WTC11 (cell line): ENCODE results near the gene SLC25A45. TPM values are rescaled to one million over a fixed set of nuclear protein-coding genes. Genes with fewer than 3 reads are reported as not detected.

ENCODE experiments used
- ATAC-seq: fragments of 200-7000 bp; cut with Tn5 transposase; 2 replicates; pipeline ENCODE4 v1.10.0; 2021; ENCODE audit warnings: mild to moderate bottlenecking, moderate library complexity
- CTCF ChIA-PET: fragments of 300-600 bp; sonication (Branson Sonifier 250); formaldehyde crosslinking; loops from one replicate; lab custom pipeline; 2021; ENCODE audit warnings: antibody characterized with exemption; lab: Charles Lee
- POLR2A ChIA-PET: fragments of 350-600 bp; sonication (Branson Sonifier 250); formaldehyde crosslinking; loops from one replicate; lab custom pipeline; 2021; ENCODE audit warnings: antibody characterized with exemption; lab: Charles Lee
- DNase-seq: peaks from one replicate; pipeline ENCODE4 v3.0.0; 2021; ENCODE audit warnings: low spot score
- H3K27ac Mint-ChIP-seq: 2 replicates; pipeline ENCODE4 v1.8.0; 2021; ENCODE audit warnings: mixed read lengths
- H3K27me3 Mint-ChIP-seq: 2 replicates; pipeline ENCODE4 v1.8.0; 2021; ENCODE audit warnings: low read depth, mild to moderate bottlenecking, moderate library complexity, mixed read lengths
- H3K36me3 Mint-ChIP-seq: 2 replicates; pipeline ENCODE4 v1.8.0; 2021; ENCODE audit warnings: mixed read lengths
- H3K4me1 Mint-ChIP-seq: 2 replicates; pipeline ENCODE4 v1.8.0; 2022; ENCODE audit warnings: mixed read lengths
- H3K4me3 Mint-ChIP-seq: 2 replicates; pipeline ENCODE4 v1.8.0; 2021; ENCODE audit warnings: mild to moderate bottlenecking, moderate library complexity, mixed read lengths
- H3K9me3 Mint-ChIP-seq: 2 replicates; pipeline ENCODE4 v1.8.0; 2021; ENCODE audit warnings: mixed read lengths
- ATF1 ChIP-seq: sonication (generic); formaldehyde crosslinking; IDR thresholded peaks from 2 replicates; pipeline ENCODE4 v1.8.1; 2023; ENCODE audit warnings: mild to moderate bottlenecking, moderate library complexity, missing genetic modification reagents
- ATF6 ChIP-seq: sonication (generic); formaldehyde crosslinking; IDR thresholded peaks from 2 replicates; pipeline ENCODE4 v1.8.1; 2023; ENCODE audit warnings: mild to moderate bottlenecking, missing genetic modification reagents
- CREM ChIP-seq: sonication (generic); formaldehyde crosslinking; IDR thresholded peaks from 2 replicates; pipeline ENCODE4 v1.8.1; 2022; ENCODE audit warnings: mild to moderate bottlenecking, missing genetic modification reagents, moderate library complexity
- JUN ChIP-seq: sonication (generic); formaldehyde crosslinking; IDR thresholded peaks from 2 replicates; pipeline ENCODE4 v1.8.0; 2023; ENCODE audit warnings: mild to moderate bottlenecking, missing genetic modification reagents
- NR1H2 ChIP-seq: sonication (generic); formaldehyde crosslinking; IDR thresholded peaks from 2 replicates; pipeline ENCODE4 v1.9.0; 2021; ENCODE audit warnings: mild to moderate bottlenecking, moderate library complexity, missing genetic modification reagents
- NR2C2 ChIP-seq: sonication (generic); formaldehyde crosslinking; IDR thresholded peaks from 2 replicates; pipeline ENCODE4 v1.8.0; 2022; ENCODE audit warnings: mild to moderate bottlenecking, missing genetic modification reagents
- NR3C1 ChIP-seq: sonication (generic); formaldehyde crosslinking; conservative IDR thresholded peaks from 2 replicates; pipeline ENCODE4 v1.8.1; 2023; ENCODE audit warnings: low read depth, mild to moderate bottlenecking, missing genetic modification reagents
- RELA ChIP-seq: sonication (generic); formaldehyde crosslinking; IDR thresholded peaks from 2 replicates; pipeline ENCODE4 v1.8.1; 2022; ENCODE audit warnings: missing genetic modification reagents, mild to moderate bottlenecking, borderline replicate concordance
- SP1 ChIP-seq: sonication (generic); formaldehyde crosslinking; conservative IDR thresholded peaks from 2 replicates; pipeline ENCODE4 v1.8.1; 2022; ENCODE audit warnings: missing genetic modification reagents
- TCF7 ChIP-seq: sonication (generic); formaldehyde crosslinking; IDR thresholded peaks from 2 replicates; pipeline ENCODE4 v1.8.0; 2022; ENCODE audit warnings: mild to moderate bottlenecking, low read depth, missing genetic modification reagents, moderate library complexity
- ZNF219 ChIP-seq: sonication (generic); formaldehyde crosslinking; IDR thresholded peaks from 2 replicates; pipeline ENCODE4 v1.8.0; 2023; ENCODE audit warnings: missing genetic modification reagents, mild to moderate bottlenecking, borderline replicate concordance
- ZNF232 ChIP-seq: sonication (generic); formaldehyde crosslinking; IDR thresholded peaks from 2 replicates; pipeline ENCODE4 v1.8.0; 2022; ENCODE audit warnings: mild to moderate bottlenecking, missing genetic modification reagents
- ZNF416 ChIP-seq: fragments of 250-450 bp; sonication (Bioruptor Pico); IDR thresholded peaks from 2 replicates; pipeline ENCODE4 v1.9.0; 2021; ENCODE audit warnings: mild to moderate bottlenecking, inconsistent platforms
- total RNA-seq: library from RNA; stranded (reverse); gene quantifications from 3 replicates; pipeline ENCODE4 v1.2.3, GENCODE V29; 2021
- TF ChIP-seq, protein P1 (sequence below): sonication (generic); formaldehyde crosslinking; conservative IDR thresholded peaks from 2 replicates; pipeline ENCODE4 v1.8.1; 2023; ENCODE audit warnings: mild to moderate bottlenecking, low read depth, missing genetic modification reagents, moderate library complexity
- TF ChIP-seq, protein P2 (sequence below): sonication (generic); formaldehyde crosslinking; IDR thresholded peaks from 2 replicates; pipeline ENCODE4 v1.8.1; 2022; ENCODE audit warnings: mild to moderate bottlenecking, moderate library complexity, missing genetic modification reagents
- TF ChIP-seq, protein P3 (sequence below): sonication (generic); formaldehyde crosslinking; IDR thresholded peaks from 2 replicates; pipeline ENCODE4 v1.8.0; 2022; ENCODE audit warnings: mild to moderate bottlenecking, missing genetic modification reagents
- TF ChIP-seq, protein P4 (sequence below): sonication (generic); formaldehyde crosslinking; IDR thresholded peaks from 2 replicates; pipeline ENCODE4 v1.8.0; 2022; ENCODE audit warnings: mild to moderate bottlenecking, missing genetic modification reagents

Gene SLC25A45
- total RNA-seq, 1 experiment from 2014 or later = 1.7 TPM

GRCh38 chr11:65410936-65411680, 28.7 kb upstream of the SLC25A45 start:
- ATAC-seq = no peak
- DNase-seq = peak; percentile 10
- Mint-ChIP-seq H3K27me3 (no peaks in the 10 kb centered on the region), H3K9me3 (no peaks in the 10 kb centered on the region), H3K4me3 (no peak overlapping the region), H3K27ac (no peak overlapping the region), H3K36me3 (peaks cover 15% of the 10 kb centered on the region), H3K4me1 (peaks cover 7% of the 10 kb centered on the region)
- POLR2A ChIA-PET = interaction anchor here (0.6 kb wide), 1 partner anchor 84 kb away, joined by 3 read pairs; no protein-coding TSS in a partner anchor
- CTCF ChIA-PET = interaction anchor here (0.5 to 1.0 kb wide), 3 partner anchors 29 to 97 kb away, joined by 3 to 4 read pairs (median 3); no protein-coding TSS in a partner anchor
- TF ChIP-seq JUN (CRISPR knock-in tag) (no peak), NR1H2 (CRISPR knock-in tag) (no peak), ZNF219 (CRISPR knock-in tag) (no peak), NR3C1 (CRISPR knock-in tag) (no peak), ZNF232 (CRISPR knock-in tag) (no peak), ATF1 (CRISPR knock-in tag) (no peak), ZNF416 (CRISPR knock-in tag) (no peak), SP1 (CRISPR knock-in tag) (no peak), TCF7 (CRISPR knock-in tag) (no peak), ATF6 (CRISPR knock-in tag) (no peak), CREM (CRISPR knock-in tag) (no peak)
- TF ChIP-seq, protein P1, sequence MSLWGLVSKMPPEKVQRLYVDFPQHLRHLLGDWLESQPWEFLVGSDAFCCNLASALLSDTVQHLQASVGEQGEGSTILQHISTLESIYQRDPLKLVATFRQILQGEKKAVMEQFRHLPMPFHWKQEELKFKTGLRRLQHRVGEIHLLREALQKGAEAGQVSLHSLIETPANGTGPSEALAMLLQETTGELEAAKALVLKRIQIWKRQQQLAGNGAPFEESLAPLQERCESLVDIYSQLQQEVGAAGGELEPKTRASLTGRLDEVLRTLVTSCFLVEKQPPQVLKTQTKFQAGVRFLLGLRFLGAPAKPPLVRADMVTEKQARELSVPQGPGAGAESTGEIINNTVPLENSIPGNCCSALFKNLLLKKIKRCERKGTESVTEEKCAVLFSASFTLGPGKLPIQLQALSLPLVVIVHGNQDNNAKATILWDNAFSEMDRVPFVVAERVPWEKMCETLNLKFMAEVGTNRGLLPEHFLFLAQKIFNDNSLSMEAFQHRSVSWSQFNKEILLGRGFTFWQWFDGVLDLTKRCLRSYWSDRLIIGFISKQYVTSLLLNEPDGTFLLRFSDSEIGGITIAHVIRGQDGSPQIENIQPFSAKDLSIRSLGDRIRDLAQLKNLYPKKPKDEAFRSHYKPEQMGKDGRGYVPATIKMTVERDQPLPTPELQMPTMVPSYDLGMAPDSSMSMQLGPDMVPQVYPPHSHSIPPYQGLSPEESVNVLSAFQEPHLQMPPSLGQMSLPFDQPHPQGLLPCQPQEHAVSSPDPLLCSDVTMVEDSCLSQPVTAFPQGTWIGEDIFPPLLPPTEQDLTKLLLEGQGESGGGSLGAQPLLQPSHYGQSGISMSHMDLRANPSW (CRISPR knock-in tag) = no peak
- TF ChIP-seq, protein P2, sequence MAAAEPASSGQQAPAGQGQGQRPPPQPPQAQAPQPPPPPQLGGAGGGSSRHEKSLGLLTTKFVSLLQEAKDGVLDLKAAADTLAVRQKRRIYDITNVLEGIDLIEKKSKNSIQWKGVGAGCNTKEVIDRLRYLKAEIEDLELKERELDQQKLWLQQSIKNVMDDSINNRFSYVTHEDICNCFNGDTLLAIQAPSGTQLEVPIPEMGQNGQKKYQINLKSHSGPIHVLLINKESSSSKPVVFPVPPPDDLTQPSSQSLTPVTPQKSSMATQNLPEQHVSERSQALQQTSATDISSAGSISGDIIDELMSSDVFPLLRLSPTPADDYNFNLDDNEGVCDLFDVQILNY (CRISPR knock-in tag) = no peak
- TF ChIP-seq, protein P3, sequence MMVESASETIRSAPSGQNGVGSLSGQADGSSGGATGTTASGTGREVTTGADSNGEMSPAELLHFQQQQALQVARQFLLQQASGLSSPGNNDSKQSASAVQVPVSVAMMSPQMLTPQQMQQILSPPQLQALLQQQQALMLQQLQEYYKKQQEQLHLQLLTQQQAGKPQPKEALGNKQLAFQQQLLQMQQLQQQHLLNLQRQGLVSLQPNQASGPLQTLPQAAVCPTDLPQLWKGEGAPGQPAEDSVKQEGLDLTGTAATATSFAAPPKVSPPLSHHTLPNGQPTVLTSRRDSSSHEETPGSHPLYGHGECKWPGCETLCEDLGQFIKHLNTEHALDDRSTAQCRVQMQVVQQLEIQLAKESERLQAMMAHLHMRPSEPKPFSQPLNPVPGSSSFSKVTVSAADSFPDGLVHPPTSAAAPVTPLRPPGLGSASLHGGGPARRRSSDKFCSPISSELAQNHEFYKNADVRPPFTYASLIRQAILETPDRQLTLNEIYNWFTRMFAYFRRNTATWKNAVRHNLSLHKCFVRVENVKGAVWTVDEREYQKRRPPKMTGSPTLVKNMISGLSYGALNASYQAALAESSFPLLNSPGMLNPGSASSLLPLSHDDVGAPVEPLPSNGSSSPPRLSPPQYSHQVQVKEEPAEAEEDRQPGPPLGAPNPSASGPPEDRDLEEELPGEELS (CRISPR knock-in tag) = no peak
- TF ChIP-seq, all 79 proteins: peak for 0

GRCh38 chr11:65404638-65405339, 22.3 kb upstream of the SLC25A45 start:
- H3K4me3 Mint-ChIP-seq = no peak overlapping the region
- ChIA-PET CTCF (interaction anchor here (0.6 to 2.6 kb wide), 4 partner anchors 12 to 165 kb away, joined by 3 to 7 read pairs (median 4); partner anchors contain the start of gene ZNRD2), POLR2A (no interaction called here)
- no peak overlapping the region for H3K27ac Mint-ChIP-seq
- peaks cover 10% of the 10 kb centered on the region for H3K4me1 Mint-ChIP-seq
- peaks cover 14% of the 10 kb centered on the region for H3K36me3 Mint-ChIP-seq
- TF ChIP-seq NR2C2 (no peak), RELA (CRISPR knock-in tag) (no peak), ZNF416 (CRISPR knock-in tag) (no peak)
- TF ChIP-seq, protein P4, sequence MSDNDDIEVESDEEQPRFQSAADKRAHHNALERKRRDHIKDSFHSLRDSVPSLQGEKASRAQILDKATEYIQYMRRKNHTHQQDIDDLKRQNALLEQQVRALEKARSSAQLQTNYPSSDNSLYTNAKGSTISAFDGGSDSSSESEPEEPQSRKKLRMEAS (CRISPR knock-in tag) = no peak
- H3K9me3 Mint-ChIP-seq = no peaks in the 10 kb centered on the region
- DNase-seq = no peak
- no peaks in the 10 kb centered on the region for H3K27me3 Mint-ChIP-seq
- ATAC-seq = no peak
